BJ (cell line): Measurements from ENCODE around the gene ASB14. TPM values are rescaled to one million over a fixed set of nuclear protein-coding genes. Genes with fewer than 3 reads are reported as not detected.

Experiments
- CTCF ChIA-PET: fragments of 350-600 bp; formaldehyde crosslinking; extraction: SDS; loops from one replicate; lab custom pipeline; 2021; ENCODE audit warnings: antibody characterized with exemption, inconsistent platforms; lab: Yijun Ruan, JAX
- POLR2A ChIA-PET: fragments of 300-600 bp; sonication (Branson Sonifier 250); formaldehyde crosslinking; extraction: SDS; loops from one replicate; lab custom pipeline; 2021; ENCODE audit warnings: antibody characterized with exemption; lab: Charles Lee
- DNase-seq: peaks from one replicate; pipeline ENCODE4 v3.0.0-alpha.2; 2011; ENCODE audit warnings: low read depth
- H3K27me3 ChIP-seq: 2 replicates; pipeline ENCODE4 v1.6.0; 2011; ENCODE audit warnings: low read length; ENCODE audit not compliant: control insufficient read depth, insufficient read depth
- H3K36me3 ChIP-seq: 2 replicates; pipeline ENCODE4 v1.5.1; 2011; ENCODE audit warnings: low read length; ENCODE audit not compliant: control insufficient read depth, insufficient read depth
- H3K4me3 ChIP-seq: 2 replicates; pipeline ENCODE4 v1.5.1; 2011; ENCODE audit warnings: low read depth, mild to moderate bottlenecking, control low read depth, low read length
- CTCF ChIP-seq: IDR thresholded peaks from 2 replicates; pipeline ENCODE4 v1.5.1; 2011; ENCODE audit warnings: low read depth, mild to moderate bottlenecking, control low read depth, inconsistent platforms, low read length, moderate library complexity; ENCODE audit not compliant: insufficient read depth
- polyA plus RNA-seq: library from polyadenylated mRNA; depleted of rRNA; stranded (reverse); fragments of >200 nt; gene quantifications from 2 replicates; pipeline ENCODE4 v1.2.3, GENCODE V29; 2011

Gene ASB14
- polyA plus RNA-seq, 1 experiment: not detected

GRCh38 chr3:57234613-57235575 lies 57.6 kb downstream of the ASB14 start:
- Histone ChIP-seq H3K36me3 (no peaks in the 10 kb centered on the region; the same call in 1 of the 2 replicates), H3K27me3 (no peaks in the 10 kb centered on the region), H3K4me3 (no peak overlapping the region)
- ChIA-PET CTCF (interaction anchor here (0.7 to 0.9 kb wide), 2 partner anchors 12 to 16 kb away, joined by 3 read pairs; no protein-coding TSS in a partner anchor), POLR2A (no interaction called here)
- TF ChIP-seq CTCF: no peak
- no peak for DNase-seq

GRCh38 chr3:57233799-57234198 lies 58.7 kb downstream of the ASB14 start:
- H3K4me3 ChIP-seq: no peak overlapping the region
- CTCF ChIA-PET: interaction anchor here (0.6 to 0.9 kb wide), 2 partner anchors 11 to 588 kb away, joined by 3 read pairs; no protein-coding TSS in a partner anchor
- no peak for DNase-seq
- POLR2A ChIA-PET: no interaction called here
- H3K27me3 ChIP-seq: no peaks in the 10 kb centered on the region
- TF ChIP-seq CTCF: no peak
- H3K36me3 ChIP-seq: no peaks in the 10 kb centered on the region; the same call in 1 of the 2 replicates

GRCh38 chr3:57230006-57230405 lies 62.5 kb downstream of the ASB14 start:
- TF ChIP-seq CTCF: no peak
- no peak overlapping the region for H3K4me3 ChIP-seq
- no peaks in the 10 kb centered on the region for H3K36me3 ChIP-seq
- DNase-seq: no peak
- CTCF ChIA-PET: interaction anchor here (0.6 kb wide), 1 partner anchor 53 kb away, joined by 3 read pairs; no protein-coding TSS in a partner anchor
- no peaks in the 10 kb centered on the region for H3K27me3 ChIP-seq
- POLR2A ChIA-PET: no interaction called here

GRCh38 chr3:57227930-57228751 lies 64.3 kb downstream of the ASB14 start:
- no peaks in the 10 kb centered on the region for H3K36me3 ChIP-seq
- no peaks in the 10 kb centered on the region for H3K27me3 ChIP-seq
- CTCF ChIA-PET: interaction anchor here (0.9 to 1.5 kb wide), 3 partner anchors 58 to 233 kb away, joined by 3 to 6 read pairs (median 3); no protein-coding TSS in a partner anchor
- no peak for DNase-seq
- peak overlapping the region; percentile 51 for H3K4me3 ChIP-seq
- POLR2A ChIA-PET: no interaction called here
- no peak for TF ChIP-seq CTCF
